Transverse colon (tissue), 4 donors: ENCODE measurements around the gene CDC45. TPM values are rescaled to one million over a fixed set of nuclear protein-coding genes. Genes with fewer than 3 reads are reported as not detected.

Source experiments
- DNase-seq: peaks from one replicate; pipeline ENCODE4 v3.0.0-alpha.2; 2019
- H3K27ac ChIP-seq, 4 donors: fragments of 200-600 bp; sonication (generic); 2 replicates each; pipeline ENCODE4 v1.5.1; 2016 to 2018; ENCODE audit warnings: inconsistent platforms in 4 of 4
- H3K27me3 ChIP-seq: fragments of 200-600 bp; sonication (generic); 2 replicates; pipeline ENCODE4 v1.5.1; 2017; ENCODE audit warnings: inconsistent platforms
- H3K36me3 ChIP-seq, 4 donors: fragments of 200-600 bp; sonication (generic); 2 replicates each; pipeline ENCODE4 v1.5.1; 2017 to 2019; ENCODE audit warnings: inconsistent platforms in 4 of 4
- H3K4me1 ChIP-seq, 4 donors: fragments of 200-600 bp; sonication (generic); 2 replicates each; pipeline ENCODE4 v1.5.1; 2017 to 2020; ENCODE audit warnings: inconsistent platforms in 4 of 4
- H3K4me3 ChIP-seq, 4 donors: fragments of 200-600 bp; sonication (generic); 1 replicate in 1 of 4; 2 replicates in 3 of 4; pipeline versions ENCODE4 v1.5.1 to v1.6.1; 2017 to 2019; ENCODE audit warnings: inconsistent platforms in 4 of 4
- H3K9me3 ChIP-seq, 2 donors: fragments of 200-600 bp; sonication (generic); 2 replicates each; pipeline ENCODE4 v1.5.1; 2017 to 2019; ENCODE audit warnings: inconsistent platforms in 2 of 2
- EP300 ChIP-seq: sonication (generic); formaldehyde crosslinking; IDR thresholded peaks from one replicate; pipeline ENCODE4 v1.6.1; 2017; ENCODE audit warnings: antibody characterized with exemption, low read depth
- POLR2A ChIP-seq: fragments of 450-650 bp; IDR thresholded peaks from one replicate; pipeline ENCODE4 v1.6.1; 2016; ENCODE audit warnings: antibody characterized with exemption, mild to moderate bottlenecking, moderate library complexity
- POLR2AphosphoS5 ChIP-seq, 3 donors: sonication (generic); formaldehyde crosslinking; IDR thresholded peaks; one replicate each; pipeline ENCODE4 v1.6.1; 2016; ENCODE audit warnings: antibody characterized with exemption in 3 of 3
- WGBS, 2 donors: methylation state at CpG; one replicate each; pipeline ENCODE4 v1.1.5; 2018; ENCODE audit warnings: low coverage in 1 of 2; 5-methylcytosine and 5-hydroxymethylcytosine counted together
- in situ Hi-C, 4 donors: fragments of 200-750 bp; cut with MboI; loops; one replicate each; pipeline versions ENCODE4 v1.15.0 to v1.15.1; 2017; ENCODE audit warnings: low sequenced_read_pairs in 3 of 4, low pct_ligation_motif_present in 1 of 4, low pct_unique_long_range_greater_than_20kb in 1 of 4
- intact Hi-C: fragments of 100-400 bp; cut with DNase I; formaldehyde crosslinking; loops from one replicate; pipeline ENCODE4 v1.15.1; 2023; ENCODE audit warnings: low total_unique reads
- total RNA-seq, 4 donors: library from RNA; depleted of rRNA; stranded (reverse); fragments of >200 nt; gene quantifications; one replicate each; pipeline ENCODE4 v1.1.0, GENCODE V29; 2016
- TF ChIP-seq, protein P1 (sequence below), 5 experiments: fragments of 200-600 bp in 3 of 5; fragments of 450-650 bp in 2 of 5; sonication (generic) in 3 of 5; IDR thresholded peaks; 1 replicate in 2 of 5; 2 replicates in 3 of 5; pipeline ENCODE4 v1.5.1; 2016 to 2017; ENCODE audit warnings: antibody characterized with exemption in 5 of 5, inconsistent platforms in 3 of 5, mild to moderate bottlenecking in 2 of 5, moderate library complexity in 1 of 5

CDC45 gene, protein sequence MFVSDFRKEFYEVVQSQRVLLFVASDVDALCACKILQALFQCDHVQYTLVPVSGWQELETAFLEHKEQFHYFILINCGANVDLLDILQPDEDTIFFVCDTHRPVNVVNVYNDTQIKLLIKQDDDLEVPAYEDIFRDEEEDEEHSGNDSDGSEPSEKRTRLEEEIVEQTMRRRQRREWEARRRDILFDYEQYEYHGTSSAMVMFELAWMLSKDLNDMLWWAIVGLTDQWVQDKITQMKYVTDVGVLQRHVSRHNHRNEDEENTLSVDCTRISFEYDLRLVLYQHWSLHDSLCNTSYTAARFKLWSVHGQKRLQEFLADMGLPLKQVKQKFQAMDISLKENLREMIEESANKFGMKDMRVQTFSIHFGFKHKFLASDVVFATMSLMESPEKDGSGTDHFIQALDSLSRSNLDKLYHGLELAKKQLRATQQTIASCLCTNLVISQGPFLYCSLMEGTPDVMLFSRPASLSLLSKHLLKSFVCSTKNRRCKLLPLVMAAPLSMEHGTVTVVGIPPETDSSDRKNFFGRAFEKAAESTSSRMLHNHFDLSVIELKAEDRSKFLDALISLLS
- total RNA-seq, result 1 to 10 TPM in 3 of 4 donors, not detected in 1; 1.1 to 2.0 (median 1.2) TPM

DNA sequence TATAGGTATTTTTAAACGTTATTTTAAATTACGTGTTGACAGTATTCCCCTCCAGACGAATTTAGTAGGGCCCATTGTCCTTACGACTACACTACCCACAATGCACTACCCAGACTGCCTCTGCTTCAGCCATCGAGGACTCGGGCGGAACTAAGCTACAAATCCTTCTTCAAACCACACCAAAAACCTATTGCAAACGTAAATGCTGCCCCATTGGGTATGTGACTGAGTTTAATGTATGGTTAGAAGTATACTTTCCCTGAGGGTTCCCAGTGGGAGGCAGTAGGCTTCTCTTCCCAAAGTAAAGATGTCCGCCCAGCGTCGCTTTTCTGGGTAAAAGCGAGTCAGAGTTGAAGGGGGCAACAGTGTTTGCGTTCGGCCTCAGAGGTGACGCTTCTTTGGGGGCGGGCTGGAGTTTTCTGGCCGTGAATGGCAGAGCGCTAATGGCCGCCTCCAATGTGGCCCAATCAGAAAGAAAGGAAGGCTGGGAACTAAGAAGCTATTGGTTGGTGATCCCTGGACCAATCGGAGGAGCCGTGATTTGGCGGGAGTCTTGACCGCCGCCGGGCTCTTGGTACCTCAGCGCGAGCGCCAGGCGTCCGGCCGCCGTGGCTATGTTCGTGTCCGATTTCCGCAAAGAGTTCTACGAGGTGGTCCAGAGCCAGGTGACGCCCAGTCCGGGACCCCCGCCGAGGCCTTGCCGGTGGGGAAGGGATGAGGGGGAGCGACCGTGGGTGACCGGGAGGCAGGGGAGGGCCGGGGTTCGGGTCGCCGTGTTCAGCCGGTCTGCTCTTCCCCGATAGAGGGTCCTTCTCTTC lies at the start of gene CDC45:
CDC45 (plus strand) TSS at position 566 of the 818 bp plus-strand sequence; CDS start at position 615, 49 bp downstream.
- no peaks in the 10 kb centered on the region for H3K36me3 ChIP-seq
- no peaks in the 10 kb centered on the region for H3K9me3 ChIP-seq
- peak; percentile 97 for DNase-seq
- TF ChIP-seq, protein P1, sequence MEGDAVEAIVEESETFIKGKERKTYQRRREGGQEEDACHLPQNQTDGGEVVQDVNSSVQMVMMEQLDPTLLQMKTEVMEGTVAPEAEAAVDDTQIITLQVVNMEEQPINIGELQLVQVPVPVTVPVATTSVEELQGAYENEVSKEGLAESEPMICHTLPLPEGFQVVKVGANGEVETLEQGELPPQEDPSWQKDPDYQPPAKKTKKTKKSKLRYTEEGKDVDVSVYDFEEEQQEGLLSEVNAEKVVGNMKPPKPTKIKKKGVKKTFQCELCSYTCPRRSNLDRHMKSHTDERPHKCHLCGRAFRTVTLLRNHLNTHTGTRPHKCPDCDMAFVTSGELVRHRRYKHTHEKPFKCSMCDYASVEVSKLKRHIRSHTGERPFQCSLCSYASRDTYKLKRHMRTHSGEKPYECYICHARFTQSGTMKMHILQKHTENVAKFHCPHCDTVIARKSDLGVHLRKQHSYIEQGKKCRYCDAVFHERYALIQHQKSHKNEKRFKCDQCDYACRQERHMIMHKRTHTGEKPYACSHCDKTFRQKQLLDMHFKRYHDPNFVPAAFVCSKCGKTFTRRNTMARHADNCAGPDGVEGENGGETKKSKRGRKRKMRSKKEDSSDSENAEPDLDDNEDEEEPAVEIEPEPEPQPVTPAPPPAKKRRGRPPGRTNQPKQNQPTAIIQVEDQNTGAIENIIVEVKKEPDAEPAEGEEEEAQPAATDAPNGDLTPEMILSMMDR (IDR thresholded peaks at IDR 0.05), result no peak
- TF ChIP-seq EP300 (no peak), POLR2AphosphoS5 (IDR thresholded peaks at IDR 0.05) (no peak), POLR2A (no peak)
- intact Hi-C loops (no loop called here), in situ Hi-C loops (no loop called here)
- WGBS, 2 donors, result 0% methylated on average over 14 to 49 of the region's 50 CpGs
- H3K4me3 ChIP-seq, result peak within 1 kb of the TSS; percentile 67 to 87 (median 73)
- peaks cover 16 to 22% (median 21%) of the 10 kb centered on the region in 4 donors for H3K4me1 ChIP-seq
- H3K27me3 ChIP-seq, result no peaks in the 10 kb centered on the region
- H3K27ac ChIP-seq, result peak within 1 kb of the TSS; percentile 86 to 96 (median 90)

DNA sequence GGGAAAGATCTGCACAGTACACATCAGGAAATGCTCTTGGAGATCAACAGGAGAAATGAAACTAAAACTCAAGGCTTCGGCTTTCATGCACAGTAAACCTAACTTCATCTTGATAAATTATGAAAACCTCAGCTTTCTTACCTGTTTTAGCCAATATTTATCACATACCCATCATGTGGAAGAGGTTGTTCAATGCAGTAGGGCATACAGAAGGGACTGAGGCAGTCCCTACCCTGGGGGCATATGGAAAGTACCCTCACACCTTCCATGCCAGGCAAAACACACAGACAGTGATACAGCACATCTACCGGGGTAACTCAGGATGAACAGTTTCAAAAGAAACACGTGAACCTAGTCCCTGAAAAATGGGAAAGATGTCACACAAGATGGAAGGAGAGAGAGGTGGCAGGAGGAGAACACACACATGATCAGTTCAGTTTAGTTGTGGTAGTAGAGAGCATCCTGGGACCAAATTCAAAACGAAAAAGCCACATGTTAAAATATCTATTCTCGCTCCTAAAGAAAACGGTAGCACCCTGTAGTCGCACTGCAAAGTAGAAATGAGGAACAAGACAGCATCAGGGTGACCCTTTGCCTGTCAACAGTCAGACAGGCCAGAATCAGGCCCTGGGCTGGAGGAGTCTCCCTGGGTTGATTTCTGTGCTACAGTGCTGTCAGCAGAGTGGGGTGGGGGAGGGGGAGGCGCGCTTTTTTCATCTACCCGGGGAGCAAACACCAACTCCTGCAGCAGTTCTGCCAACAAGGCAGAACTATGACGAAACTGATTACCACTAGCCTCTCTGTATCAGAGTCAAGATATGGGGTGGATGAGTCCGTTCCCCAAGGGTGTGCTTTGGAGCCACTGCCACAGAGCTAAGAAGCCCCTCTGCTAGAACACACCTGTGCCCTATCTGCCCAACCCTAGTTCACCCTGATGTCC lies 49.5 kb upstream of the CDC45 start:
- in situ Hi-C loops, result no loop called here
- H3K4me3 ChIP-seq, result peak overlapping the region; percentile 67 to 95 (median 79)
- WGBS, 2 donors, result 10 to 16% methylated on average over 4 to 12 of the region's 12 CpGs
- intact Hi-C loops, result no loop called here
- no peaks in the 10 kb centered on the region for H3K36me3 ChIP-seq
- H3K27me3 ChIP-seq, result no peaks in the 10 kb centered on the region
- TF ChIP-seq, protein P1 (IDR thresholded peaks at IDR 0.05), result no peak
- TF ChIP-seq EP300 (no peak), POLR2A (no peak), POLR2AphosphoS5 (IDR thresholded peaks at IDR 0.05) (no peak)
- DNase-seq, result peak; percentile 26
- peaks cover 19 to 34% (median 26%) of the 10 kb centered on the region in 4 donors for H3K4me1 ChIP-seq
- H3K27ac ChIP-seq, result peak overlapping the region; percentile 80 to 99 (median 97)
- H3K9me3 ChIP-seq, result no peaks in the 10 kb centered on the region

DNA sequence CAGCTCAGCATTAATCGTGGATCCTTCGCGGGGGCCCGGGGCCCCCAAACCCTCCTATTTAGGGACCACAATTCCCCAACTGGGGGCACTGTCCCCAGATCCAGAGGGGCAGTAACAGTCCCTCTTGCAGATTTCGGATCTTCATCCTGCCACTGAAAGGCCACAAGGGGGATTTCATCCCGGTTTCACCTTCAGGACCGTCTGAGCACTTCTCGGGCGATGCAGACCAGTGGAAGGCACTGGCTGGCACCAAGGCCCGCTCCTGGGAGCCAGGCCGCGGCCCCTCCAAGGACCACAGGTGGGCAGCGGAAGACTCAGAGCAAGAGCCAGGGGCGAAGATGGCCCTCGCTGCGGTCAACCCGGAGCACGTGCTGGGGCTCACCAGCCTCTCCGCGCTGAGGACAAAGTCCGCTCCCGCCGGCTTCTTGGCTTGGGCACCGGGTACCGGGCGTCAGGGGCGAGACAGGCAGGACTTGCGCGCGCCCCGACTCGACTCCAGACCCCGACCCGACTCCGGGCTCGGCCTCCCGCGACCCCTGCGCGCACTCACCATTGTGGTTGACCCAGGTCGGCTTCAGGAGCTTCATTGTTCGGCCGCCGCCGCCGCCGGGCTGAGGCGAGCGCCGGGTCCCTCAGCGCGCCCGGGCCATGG lies 48.7 kb upstream of the CDC45 start:
- no peaks in the 10 kb centered on the region for H3K27me3 ChIP-seq
- peak overlapping the region; percentile 67 to 95 (median 79) for H3K4me3 ChIP-seq
- H3K27ac ChIP-seq, result peak overlapping the region; percentile 80 to 99 (median 97)
- intact Hi-C loops, result no loop called here
- peaks cover 19 to 34% (median 26%) of the 10 kb centered on the region in 4 donors for H3K4me1 ChIP-seq
- 0% methylated on average over 12 of the region's 53 CpGs; no CpG with 5 or more reads in 1 of the 2 donors for WGBS, 2 donors
- TF ChIP-seq POLR2AphosphoS5 (IDR thresholded peaks at IDR 0.05) (peak in 2 of 3 donors; percentile 21 to 29), POLR2A (peak; percentile 18), EP300 (no peak)
- TF ChIP-seq, protein P1 (IDR thresholded peaks at IDR 0.05), result peak in 2 of 5 experiments; percentile 10 to 33
- peaks cover 0 to 6% (median 0%) of the 10 kb centered on the region in 4 donors for H3K36me3 ChIP-seq
- peak; percentile 79 for DNase-seq
- H3K9me3 ChIP-seq, result no peaks in the 10 kb centered on the region
- in situ Hi-C loops, result no loop called here
